Fibroblast of upper back skin (primary cell): ENCODE measurements around the gene CPZ.

Experiments used
- DNase-seq: peaks from one replicate; pipeline ENCODE4 v3.0.0-alpha.2; 2013

CPZ gene

GRCh38 chr4:8596891-8597290 lies 4.3 kb downstream of the CPZ start:
- DNase-seq: no peak

GRCh38 chr4:8597319-8597718 lies 4.8 kb downstream of the CPZ start:
- no peak for DNase-seq

GRCh38 chr4:8597791-8598190 lies 5.2 kb downstream of the CPZ start:
- DNase-seq: no peak

GRCh38 chr4:8598391-8599090 lies 6.0 kb downstream of the CPZ start:
- DNase-seq: no peak

GRCh38 chr4:8599091-8599460 lies 6.5 kb downstream of the CPZ start:
- no peak for DNase-seq

GRCh38 chr4:8599657-8600056 lies 7.1 kb downstream of the CPZ start:
- DNase-seq: peak; percentile 82

- no peak for DNase-seq
Observed at GRCh38 chr4:8600266-8600665, 7.7 kb downstream of the CPZ start.

- no peak for DNase-seq
Observed at GRCh38 chr4:8600686-8601085, 8.1 kb downstream of the CPZ start.

GRCh38 chr4:8601086-8601485 lies 8.5 kb downstream of the CPZ start:
- DNase-seq: no peak

GRCh38 chr4:8601556-8601955 lies 9.0 kb downstream of the CPZ start:
- DNase-seq: no peak

- no peak for DNase-seq
Observed at GRCh38 chr4:8602686-8603430, 10.3 kb downstream of the CPZ start.

GRCh38 chr4:8603931-8604330 lies 11.4 kb downstream of the CPZ start:
- DNase-seq: no peak

- no peak for DNase-seq
Observed at GRCh38 chr4:8605289-8605688, 12.7 kb downstream of the CPZ start.

- no peak for DNase-seq
Observed at GRCh38 chr4:8606476-8606875, 13.9 kb downstream of the CPZ start.

GRCh38 chr4:8606966-8607365 lies 14.4 kb downstream of the CPZ start:
- DNase-seq: no peak

GRCh38 chr4:8607603-8608481 lies 15.3 kb downstream of the CPZ start:
- no peak for DNase-seq

GRCh38 chr4:8608714-8609391 lies 16.3 kb downstream of the CPZ start:
- DNase-seq: no peak

- no peak for DNase-seq
Observed at GRCh38 chr4:8609406-8609805, 16.8 kb downstream of the CPZ start.

- no peak for DNase-seq
Observed at GRCh38 chr4:8609824-8610350, 17.3 kb downstream of the CPZ start.

- DNase-seq: no peak
Observed at GRCh38 chr4:8610858-8611616, 18.5 kb downstream of the CPZ start.

GRCh38 chr4:8612646-8613045 lies 20.1 kb downstream of the CPZ start:
- no peak for DNase-seq
